T-helper 9 cell (primary cell): ENCODE results near the gene RAB14.

ENCODE experiments used
- DNase-seq: peaks from one replicate; pipeline ENCODE4 v3.0.0-alpha.2; 2020
- total RNA-seq, 2 donors: gene quantifications; one replicate each; lab custom pipeline; 2026; lab: John Stamatoyannopoulos, UW

The RAB14 gene
- 72.5 to 103 reads per million in 2 donors for total RNA-seq

DNA sequence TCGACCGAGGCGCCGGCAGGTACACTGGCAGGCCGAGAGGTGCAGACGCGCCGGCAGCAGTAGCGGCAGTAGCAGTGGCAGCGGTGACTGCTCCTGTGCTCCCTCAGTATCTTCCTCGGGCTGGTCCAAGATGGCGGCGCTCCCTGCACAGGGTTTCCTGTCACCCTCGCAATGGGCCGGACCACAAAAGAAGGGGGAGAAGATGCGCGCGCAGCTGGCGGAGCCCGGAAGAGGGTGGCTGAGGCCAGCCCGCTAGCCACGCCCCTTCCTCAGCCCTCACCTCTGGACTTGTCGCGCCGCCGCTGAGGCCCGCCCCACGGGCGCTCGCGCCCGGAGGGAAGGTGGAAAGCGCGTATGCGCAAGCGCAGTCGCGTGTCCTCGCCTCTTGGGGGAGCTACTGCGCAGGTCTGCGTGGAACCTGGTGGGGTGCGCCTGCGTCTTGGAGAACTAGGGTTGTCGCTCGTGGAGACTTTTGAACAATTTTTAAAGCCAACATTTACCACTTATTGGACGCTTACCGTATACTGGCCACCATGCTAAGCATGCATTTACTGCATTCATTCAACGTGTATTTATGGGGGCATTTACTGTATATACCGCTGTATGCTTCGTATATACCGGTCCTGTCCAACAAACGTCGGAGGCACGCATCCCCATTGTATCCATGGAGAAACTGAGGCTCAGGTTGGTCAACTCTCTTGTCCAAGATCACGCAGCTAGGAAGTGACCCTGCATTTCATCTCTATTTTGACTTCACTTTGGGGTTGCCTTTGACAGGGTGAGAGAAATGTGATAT lies at the start of gene RAB14:
Gene RAB14, minus strand, starts transcription at position 132 of the 796 bp plus-strand sequence. CDS start 8,457 bp downstream, outside the sequence.
- DNase-seq: peak; percentile 100

DNA sequence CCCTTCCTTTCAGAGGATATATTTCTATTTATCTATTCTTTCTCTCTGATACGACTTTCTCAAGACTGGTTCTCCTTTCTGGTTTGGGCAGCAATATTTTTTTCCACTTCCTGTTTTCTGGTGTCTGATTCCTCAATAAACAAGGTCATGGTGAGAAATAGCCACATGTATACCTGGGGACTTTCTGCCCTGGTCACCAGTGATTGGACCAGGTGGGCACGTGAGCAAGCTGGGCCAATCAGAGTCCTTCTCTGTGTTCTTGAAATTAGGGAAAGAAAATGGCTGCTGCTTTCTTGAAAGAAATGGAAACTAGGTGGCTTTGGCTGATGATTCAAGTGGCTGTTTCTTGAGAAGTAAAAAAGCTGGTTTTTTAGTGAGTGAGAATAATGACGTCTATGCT lies 47.9 kb upstream of the RAB14 start:
- no peak for DNase-seq

DNA sequence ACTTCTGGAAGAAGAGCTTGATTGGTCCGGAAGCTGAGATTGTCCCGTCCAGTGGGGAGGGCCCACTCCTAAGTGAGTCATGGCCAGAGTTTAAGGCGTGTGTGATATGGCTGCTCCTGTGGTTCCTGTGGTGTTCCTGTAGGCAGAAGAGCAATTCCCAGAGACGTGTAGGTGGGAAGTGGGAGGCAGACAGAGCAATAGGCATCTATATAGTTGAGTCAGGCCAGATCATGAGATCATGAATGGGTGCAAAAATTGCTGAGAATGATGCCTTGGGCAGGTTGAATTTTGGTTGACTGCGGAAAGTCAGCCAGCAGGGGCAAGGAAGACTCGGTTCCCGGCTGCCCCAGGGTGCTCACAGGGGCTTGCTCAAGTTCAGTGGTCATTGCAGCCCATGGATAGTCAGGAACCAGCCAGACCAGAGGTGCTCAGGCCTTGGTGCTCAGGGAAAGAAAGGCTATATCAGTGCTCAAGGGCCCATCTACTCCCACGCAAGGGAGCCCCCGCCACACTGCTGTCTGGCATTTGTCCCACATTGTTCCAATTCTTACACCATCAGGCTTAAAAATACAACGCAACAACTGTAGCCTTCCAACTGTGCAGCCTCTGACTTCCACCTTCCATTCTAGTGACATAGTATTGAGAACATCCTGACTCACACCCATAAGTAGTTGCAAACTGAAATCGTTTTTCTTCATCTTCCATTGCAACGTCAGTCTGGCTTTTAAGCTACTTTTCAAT lies 45.3 kb upstream of the RAB14 start:
- no peak for DNase-seq

DNA sequence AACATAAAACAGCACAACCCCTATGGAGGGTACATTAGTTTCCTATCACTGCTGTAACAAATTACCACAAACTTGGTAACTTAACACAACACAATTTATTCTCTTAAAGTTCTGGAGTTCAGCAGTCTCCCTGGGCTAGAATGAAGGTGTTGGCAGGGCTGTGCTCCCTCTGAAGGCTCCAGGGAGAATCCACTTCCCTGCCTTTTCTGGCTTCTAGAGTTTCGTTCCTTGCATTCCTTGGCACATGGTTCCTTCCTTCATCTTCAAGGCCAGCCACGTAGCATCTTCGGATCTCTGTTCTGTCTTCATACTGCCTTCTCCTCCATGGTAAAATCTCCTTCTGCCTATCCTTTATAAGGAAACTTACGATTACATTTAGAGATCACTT lies 41.3 kb upstream of the RAB14 start:
- no peak for DNase-seq

DNA sequence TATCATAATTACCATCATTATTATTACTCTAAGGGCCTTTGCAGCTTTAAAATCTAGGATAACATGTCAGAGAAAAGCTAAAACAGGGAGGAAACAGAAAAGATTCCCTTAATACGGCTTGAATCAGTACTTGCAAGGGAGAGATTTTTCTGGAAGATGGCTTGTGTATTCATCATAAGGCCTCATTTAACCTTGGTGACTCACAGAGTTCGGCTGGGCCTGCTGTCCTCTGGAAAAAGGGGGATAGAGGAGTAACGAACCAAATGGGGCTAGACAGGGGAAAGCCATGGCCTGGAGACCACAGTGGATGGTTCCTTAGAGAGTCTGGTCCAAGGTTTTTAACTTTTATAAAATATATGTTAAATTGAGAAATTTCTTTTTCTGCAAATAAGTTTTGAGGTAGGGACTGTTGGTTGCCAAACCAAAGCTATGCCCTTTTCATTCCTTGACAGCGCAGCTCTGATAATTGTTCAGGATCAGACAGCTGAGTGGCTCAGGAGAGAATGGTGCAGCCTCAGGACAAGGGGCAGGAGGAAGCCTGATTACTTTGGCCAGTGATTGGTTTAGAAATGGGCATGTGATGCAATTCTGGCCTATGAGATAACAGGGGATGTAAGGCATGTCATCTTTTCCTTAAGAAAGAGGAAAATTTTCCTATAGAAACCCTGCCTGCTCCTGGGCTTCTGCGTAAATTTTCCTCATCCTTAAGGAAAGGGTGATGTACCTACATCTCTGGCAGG lies 40.7 kb upstream of the RAB14 start:
- no peak for DNase-seq

DNA sequence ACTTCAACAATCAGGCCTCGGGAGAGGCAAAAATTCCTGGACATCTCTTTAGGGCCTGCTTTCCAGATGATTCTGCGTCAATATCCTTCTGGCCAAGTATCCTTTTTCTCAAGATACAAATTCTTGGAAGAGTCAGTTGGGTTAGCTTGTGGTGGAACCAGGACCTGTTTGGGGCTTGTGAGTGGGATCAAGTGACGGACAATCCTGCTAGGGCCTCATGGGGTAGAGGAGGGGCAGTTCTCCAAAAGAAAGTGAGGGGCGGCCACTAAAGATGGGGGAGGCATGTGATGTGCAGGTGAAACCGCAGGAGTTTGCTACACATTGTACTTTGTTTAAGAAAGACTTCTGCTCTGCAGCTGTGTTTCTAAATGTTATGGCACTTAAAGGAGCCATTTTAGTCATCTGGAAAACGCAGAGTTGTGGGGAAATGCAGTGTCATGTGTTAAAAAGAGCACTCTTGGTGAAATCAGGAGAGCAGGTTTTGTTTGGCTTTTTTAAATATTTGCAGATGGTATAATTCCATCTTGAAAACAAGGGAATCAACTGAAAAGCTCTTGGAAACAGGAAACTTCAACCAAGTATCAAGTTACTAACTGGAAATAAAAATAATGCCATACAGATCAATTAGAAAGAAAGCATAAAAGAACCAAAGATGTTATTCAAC lies 38.9 kb upstream of the RAB14 start:
- DNase-seq: no peak

DNA sequence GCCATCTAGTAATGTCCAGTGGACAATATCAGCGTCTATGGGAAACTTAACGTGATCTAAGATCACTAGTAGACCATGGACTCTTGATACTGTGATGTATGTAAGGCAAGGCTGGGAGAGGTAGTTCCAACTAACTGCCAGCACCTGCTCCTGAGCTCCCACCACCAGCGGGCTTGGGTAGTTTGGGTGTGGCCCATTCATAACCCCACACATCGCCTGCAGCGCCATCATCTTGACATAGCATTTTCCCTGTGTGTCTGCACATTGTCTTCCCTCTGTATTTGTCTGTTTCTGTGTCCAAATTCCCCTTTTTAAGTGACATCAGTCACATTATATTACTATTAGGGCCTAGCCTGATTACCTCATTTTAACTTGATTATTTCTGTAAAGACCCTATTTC lies 38.2 kb upstream of the RAB14 start:
- no peak for DNase-seq

DNA sequence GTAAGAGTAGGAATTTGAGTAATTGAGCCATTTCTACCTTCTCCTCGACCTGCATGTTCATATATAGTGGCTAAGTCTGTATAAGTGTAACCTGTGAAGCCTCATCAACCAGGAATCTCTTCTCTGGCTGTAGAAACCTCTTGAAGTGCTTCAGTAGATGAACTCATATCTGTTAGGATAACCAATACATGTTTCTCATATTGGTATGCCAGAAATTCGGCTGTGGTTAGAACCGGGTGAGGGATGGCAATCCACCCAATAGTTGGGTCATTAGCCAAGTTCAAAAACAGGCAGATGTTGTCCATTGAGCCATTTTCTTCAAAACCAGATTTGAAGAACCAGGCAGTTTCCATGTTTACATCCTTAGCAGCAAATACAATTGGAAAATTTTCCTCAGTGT lies 37.4 kb upstream of the RAB14 start:
- no peak for DNase-seq

DNA sequence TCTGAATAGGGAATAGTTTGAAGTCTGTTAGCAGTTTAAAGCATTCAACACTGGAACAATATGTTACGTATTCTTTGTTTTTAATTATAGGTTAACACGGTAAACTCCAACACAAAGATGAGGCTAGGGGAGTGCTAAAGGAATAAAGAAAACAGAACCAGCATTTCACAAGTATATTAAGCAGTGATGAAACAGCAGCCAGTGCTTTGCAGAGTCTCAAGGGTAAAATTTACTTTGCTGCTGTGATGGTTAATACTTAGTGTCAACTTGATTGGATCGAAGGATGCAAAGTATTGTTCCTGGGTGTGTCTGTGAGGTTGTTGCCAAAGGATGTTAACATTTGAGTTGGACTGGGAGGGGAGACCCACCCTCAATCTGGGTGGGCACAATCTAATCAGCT lies 36.2 kb upstream of the RAB14 start:
- no peak for DNase-seq

DNA sequence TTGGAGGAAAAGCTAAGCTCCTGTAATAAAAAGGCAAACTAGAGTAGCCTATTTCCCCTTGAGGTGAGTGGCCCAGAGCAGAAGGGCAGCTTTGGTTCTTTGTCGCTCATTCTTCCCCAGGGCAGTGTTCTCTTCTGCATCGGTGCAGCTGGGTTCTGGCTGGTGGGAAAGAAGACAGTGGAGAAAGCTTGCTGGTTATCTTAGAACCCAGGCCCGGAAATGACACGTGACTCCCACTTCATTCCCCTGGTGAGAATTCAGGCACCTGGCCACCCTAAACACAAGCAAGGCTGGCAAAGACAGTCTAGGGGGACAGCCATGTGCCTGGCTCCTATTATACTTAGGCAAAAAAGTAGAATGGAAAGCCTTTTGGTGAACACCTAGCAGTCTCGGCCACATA lies 33.8 kb upstream of the RAB14 start:
- no peak for DNase-seq

DNA sequence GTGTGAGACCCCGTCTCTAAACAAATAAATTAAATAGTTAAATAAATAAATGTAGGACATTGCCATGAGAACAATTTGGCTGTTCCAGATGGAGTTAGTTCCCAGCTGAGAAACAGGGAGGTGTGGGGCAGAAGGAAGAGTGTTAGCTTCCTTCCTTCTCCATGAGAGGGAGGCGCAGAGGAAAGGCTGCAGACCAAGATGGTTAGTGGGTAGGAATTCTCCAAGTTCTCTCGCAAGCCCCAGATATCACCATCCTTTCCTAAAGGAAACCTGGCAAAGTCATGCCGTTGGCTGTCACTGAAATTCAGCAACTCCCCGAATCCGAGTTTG lies 33.1 kb upstream of the RAB14 start:
- DNase-seq: no peak

DNA sequence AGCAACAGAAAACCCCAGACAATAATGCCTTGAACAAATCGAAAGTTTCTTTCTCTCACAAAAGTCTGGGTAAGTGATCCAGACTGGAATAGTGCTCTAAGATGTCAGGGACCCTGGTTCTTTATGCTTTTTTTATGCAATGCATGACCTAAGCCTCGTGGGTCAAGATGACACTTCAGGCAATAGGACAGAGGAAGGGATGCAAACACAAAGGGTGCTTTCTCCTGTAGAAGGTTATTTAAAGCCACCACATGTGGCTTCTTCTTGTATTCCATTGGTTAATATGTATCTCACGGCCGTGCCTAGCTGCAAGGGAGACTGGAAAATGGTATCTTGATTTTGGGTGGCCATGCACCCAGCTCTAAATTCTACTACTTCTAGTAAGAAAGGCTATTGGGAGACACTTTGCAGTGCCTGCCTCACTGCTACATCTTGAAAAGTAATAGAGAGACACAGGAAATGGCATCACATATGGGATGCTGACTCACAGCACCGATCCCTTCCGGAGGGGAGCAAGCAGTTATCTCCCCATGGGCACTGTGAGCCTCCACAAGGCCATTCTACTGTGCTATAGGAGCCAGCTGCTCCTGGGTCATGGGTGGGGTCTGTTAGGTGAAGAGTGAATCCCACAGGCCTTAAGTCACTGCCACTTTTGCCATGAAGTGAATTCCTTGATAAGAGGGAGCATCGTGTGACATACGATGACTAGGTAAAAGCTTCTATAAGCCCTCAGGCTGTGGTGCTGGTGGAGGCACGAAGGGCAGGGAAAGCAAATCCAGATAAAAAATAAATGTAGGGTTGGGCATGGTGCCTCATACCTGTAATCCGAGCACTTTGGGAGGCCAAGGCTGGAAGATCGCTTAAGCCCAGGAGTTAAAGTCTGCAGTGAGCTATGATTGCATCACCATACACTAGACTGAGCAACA lies 32.5 kb upstream of the RAB14 start:
- DNase-seq: no peak

DNA sequence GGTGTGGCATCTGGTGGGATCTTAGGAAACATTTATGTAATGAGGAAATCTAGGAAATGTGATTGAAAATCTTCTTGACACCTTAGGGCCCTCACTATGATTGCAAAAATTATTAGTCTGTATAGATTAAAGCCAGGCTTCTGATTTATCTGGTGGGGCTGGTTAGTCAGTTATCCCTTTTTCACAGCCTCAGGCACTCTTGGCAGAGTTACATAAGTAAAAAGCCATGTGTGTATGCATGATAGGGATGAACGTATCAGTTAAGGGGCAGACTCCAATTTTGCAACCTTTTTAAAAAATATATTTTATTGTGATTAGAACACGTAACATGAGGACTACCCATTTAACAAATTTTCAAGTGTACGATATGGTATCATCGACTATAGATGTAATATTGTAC lies 30.6 kb upstream of the RAB14 start:
- DNase-seq: no peak

DNA sequence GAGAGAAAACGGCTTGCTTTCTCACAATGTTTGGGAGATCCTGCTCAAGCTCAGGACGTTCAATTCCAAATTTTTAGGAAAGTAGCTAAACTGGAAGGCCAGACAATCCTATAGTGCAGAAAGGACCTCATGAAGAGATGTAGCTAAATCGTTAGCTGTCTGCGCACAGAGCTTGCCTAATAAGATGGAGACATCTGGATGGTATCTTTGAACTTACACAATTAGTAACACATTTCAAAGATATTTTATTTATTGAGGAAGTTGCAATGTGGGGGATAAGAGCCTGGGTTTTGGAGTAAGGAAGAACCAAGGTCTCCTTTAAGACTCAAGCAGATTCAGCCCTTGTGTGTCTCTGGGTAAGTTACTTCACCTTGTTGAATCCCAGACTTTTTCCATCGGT lies 28.6 kb upstream of the RAB14 start:
- no peak for DNase-seq

DNA sequence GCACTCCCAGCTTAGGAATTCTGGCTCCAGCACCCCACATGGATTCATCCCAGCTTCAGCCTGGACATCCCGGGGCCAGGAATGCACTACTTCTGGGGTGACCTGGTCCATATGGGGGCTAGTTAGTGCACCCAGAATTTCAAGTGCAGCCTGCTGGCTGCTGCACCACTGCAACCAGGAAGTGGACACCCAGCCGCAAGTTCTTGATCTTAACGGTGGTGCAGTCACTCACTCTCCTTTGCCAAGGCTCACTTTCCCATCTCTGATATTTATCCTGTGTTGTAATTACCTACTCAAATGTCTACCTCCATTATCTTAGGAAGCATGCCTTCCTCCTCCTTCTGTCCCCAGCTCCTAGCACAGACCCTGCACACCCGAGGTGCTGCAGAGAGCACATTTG lies 26.2 kb upstream of the RAB14 start:
- DNase-seq: no peak

DNA sequence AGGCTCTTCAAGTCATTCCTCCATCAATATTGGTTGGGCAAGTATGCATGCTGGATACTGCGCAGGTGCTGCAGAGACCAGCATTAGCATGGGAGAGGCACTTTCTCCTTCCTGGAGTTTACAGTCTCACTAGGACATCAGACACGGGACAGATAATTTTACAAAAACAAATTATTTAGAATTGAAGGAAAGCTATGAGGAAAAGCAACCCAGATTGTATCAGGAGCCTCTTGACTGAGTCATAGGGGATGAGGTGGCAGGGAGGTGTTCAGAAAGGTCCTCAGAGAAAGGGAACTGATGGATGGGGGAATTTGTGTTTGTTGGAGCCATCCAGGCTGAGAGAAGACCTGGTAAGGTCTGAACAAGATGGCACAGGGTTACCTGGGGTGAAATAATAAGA lies 24.5 kb upstream of the RAB14 start:
- no peak for DNase-seq

DNA sequence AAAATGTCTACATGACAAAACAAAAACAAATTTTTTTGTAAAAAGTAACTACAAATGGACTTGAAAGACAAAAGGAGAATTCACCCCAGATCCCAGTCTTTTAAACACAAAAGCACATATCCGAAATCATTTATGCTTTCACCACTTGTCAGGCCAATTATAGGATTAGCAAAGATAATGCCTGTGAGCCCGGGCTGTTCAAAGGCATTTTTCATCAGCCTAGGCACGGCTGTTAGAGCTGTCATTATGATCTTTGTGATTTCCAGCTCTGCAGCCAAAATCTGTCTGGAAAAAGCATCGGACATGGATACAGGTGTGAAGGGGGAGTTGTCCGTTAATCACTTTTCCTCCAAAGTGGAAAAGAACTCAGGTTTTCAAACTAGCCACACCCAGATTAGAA lies 23.6 kb upstream of the RAB14 start:
- DNase-seq: no peak

DNA sequence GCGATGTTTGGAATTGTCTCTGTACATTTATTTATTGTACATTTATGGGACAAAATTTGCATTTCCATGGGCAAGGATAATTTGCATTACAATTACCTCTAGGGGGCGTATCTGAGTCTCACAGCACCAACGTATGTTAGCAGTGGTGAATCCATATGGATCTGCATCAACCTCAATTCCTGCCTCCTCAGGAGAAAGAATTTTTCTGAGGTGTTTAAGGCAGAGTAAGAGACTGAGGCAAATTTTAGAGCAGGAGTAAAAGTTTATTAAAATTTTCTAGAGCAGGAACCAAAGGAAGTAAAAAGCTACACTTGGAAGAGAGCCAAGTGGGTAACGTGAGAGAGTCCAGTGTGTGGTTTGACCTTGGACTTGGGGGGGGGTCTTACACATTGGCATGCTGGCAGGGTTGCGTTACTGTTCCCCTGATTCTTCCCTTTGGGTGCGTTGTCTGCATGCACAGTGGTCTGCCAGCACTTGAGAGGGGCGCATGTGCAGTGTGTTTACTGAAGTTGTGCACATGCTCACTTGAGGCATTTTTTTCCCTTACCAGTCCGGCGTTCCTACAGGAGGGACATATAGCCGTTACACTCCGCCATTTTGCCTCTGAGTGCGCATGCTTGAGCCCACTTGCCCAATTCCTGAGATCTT lies 21.0 kb upstream of the RAB14 start:
- DNase-seq: no peak

DNA sequence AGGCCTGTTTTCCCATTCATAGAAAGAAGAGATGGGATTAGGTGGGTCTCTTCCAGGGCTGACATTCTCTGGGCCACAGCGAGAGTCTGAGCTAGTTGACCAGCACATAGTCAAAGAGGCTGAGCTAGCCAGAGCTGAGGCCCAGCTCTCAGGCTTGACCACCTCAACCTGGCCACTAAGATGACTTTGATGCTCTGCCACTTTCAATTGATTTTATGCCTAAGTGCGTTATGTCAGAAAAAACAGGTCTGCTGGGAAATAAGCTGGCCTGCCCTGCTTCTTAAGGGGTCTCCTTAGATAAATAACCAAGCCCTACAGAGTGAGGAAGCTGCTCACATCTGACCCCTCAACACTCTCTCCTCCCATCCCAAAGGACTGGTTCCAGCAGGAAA lies 20.0 kb upstream of the RAB14 start:
- no peak for DNase-seq

DNA sequence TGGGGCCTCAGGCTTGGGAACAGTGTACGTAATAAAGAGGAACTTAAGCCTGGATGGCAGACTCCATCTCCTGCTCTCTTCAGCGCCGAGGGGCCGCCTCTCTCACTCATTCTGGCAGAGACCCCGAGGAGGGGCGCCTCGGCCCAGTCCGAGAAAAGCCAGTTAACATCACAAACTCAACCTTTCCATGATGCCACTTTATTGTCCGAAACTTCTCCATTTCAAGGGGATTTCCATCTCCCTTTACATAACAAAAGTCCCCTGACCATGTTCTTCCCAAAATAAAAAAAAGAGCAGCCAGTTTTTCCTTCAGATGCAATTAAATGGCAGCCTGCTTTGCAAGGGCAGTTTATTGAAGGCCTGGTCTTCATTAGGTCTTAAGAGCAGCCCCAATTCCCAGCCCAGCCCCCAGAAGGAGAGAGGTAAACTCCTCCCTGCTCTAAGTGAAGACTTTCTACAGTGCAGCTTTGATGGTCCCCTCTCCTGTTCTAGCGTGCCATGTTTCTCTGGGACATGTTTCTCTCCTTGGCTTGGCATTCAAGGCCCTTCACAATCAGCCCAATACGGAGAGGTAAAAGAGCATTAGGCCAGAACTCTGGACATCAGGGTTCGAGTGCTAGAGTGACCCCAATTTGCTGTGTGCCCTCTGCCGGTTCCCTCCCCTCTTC lies 19.5 kb upstream of the RAB14 start:
- DNase-seq: no peak

DNA sequence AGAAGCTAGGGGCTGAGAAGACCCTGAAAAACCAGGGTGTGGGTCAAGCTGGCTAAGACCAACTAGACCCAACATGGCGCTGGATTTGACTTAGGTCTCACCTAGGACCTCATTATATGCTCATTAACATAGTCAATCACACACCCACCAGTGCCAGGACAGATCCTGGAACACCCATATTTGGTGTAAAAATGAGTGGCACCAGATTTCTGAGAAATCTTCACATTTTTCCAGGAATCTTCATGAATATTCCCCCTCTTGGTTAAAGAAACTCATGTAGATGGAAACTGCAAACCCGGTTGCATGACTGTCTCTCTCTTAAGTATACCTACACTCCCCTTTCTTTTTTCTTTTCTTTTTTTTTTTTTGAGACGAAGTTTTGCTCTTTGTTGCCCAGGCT lies 17.9 kb upstream of the RAB14 start:
- DNase-seq: no peak
